ENCODE results near the gene HOXB1. TPM values are rescaled to one million over a fixed set of nuclear protein-coding genes. Genes with fewer than 3 reads are reported as not detected.

HOXB1 gene
- polyA plus RNA-seq (2012; ENCODE audit: insufficient read depth, insufficient read length, low read depth) = not detected

- TF ChIP-seq CTCF (IDR thresholded peaks at IDR 0.05; ENCODE audit: low read depth, low read length) = no peak
- DNase-seq = no peak
- Histone ChIP-seq H3K36me3 (no peaks in the 10 kb centered on the region), H3K4me1 (no peaks in the 10 kb centered on the region), H3K4me3 (ENCODE audit: low read depth, low read length) (no peak within 1 kb of the TSS), H3K9me3 (no peaks in the 10 kb centered on the region), H3K27me3 (peaks cover 86% of the 10 kb centered on the region)
Observed at GRCh38 chr17:48530887-48531272, at the start of gene HOXB1. Gene HOXB1, minus strand, starts transcription at chr17:48531011. Its CDS starts 107 bp downstream, at chr17:48530904.

GRCh38 chr17:48579760-48580554 lies 49.1 kb upstream of the HOXB1 start:
- H3K4me3 ChIP-seq (ENCODE audit: low read depth, low read length) = no peak overlapping the region
- DNase-seq = no peak
- H3K27me3 ChIP-seq = peaks cover 94% of the 10 kb centered on the region
- H3K4me1 ChIP-seq = no peaks in the 10 kb centered on the region
- H3K9me3 ChIP-seq = no peaks in the 10 kb centered on the region
- no peak for TF ChIP-seq CTCF (IDR thresholded peaks at IDR 0.05; ENCODE audit: low read depth, low read length)
- no peaks in the 10 kb centered on the region for H3K36me3 ChIP-seq

GRCh38 chr17:48579471-48579759 lies 48.6 kb upstream of the HOXB1 start:
- TF ChIP-seq CTCF (IDR thresholded peaks at IDR 0.05; ENCODE audit: low read depth, low read length) = no peak
- Histone ChIP-seq H3K9me3 (no peaks in the 10 kb centered on the region), H3K27me3 (peaks cover 96% of the 10 kb centered on the region), H3K36me3 (no peaks in the 10 kb centered on the region), H3K4me3 (ENCODE audit: low read depth, low read length) (no peak overlapping the region), H3K4me1 (no peaks in the 10 kb centered on the region)
- DNase-seq = no peak

- H3K36me3 ChIP-seq = no peaks in the 10 kb centered on the region
- no peaks in the 10 kb centered on the region for H3K9me3 ChIP-seq
- no peak for TF ChIP-seq CTCF (IDR thresholded peaks at IDR 0.05; ENCODE audit: low read depth, low read length)
- H3K4me1 ChIP-seq = no peaks in the 10 kb centered on the region
- DNase-seq = no peak
- no peak overlapping the region for H3K4me3 ChIP-seq (ENCODE audit: low read depth, low read length)
- H3K27me3 ChIP-seq = peaks cover 96% of the 10 kb centered on the region
Observed at GRCh38 chr17:48578616-48579470, 48.0 kb upstream of the HOXB1 start.

- no peak within 1 kb of the TSS for H3K4me3 ChIP-seq (ENCODE audit: low read depth, low read length)
- H3K9me3 ChIP-seq = no peaks in the 10 kb centered on the region
- H3K36me3 ChIP-seq = no peaks in the 10 kb centered on the region
- H3K4me1 ChIP-seq = no peaks in the 10 kb centered on the region
- TF ChIP-seq CTCF (IDR thresholded peaks at IDR 0.05; ENCODE audit: low read depth, low read length) = no peak
- peaks cover 96% of the 10 kb centered on the region for H3K27me3 ChIP-seq
- DNase-seq = no peak
Observed at GRCh38 chr17:48577946-48578615, 47.3 kb upstream of the HOXB1 start, which contains the start of gene HOXB4. Gene HOXB4, minus strand, starts transcription at chr17:48578350. Its CDS starts 31 bp downstream, at chr17:48578319.

Measured in BE2C (cell line).